ENCODE data around the gene UBE2J2. TPM values are rescaled to one million over a fixed set of nuclear protein-coding genes. Genes with fewer than 3 reads are reported as not detected.

Gene UBE2J2
- total and polyA plus RNA-seq, 2 of the 13 experiments (the other 11 are each of a cell fraction or from before 2014, with no cell fraction given) = 25.4 to 29.4 TPM

- TF ChIP-seq TRIM24 (CRISPR knock-in tag; IDR thresholded peaks at IDR 0.05) (no peak), ZKSCAN5 (CRISPR knock-in tag; IDR thresholded peaks at IDR 0.05) (no peak), HNF4A (CRISPR knock-in tag; IDR thresholded peaks at IDR 0.05) (no peak), FOSL2 (CRISPR knock-in tag; IDR thresholded peaks at IDR 0.05) (0 out of 2 replicates have a peak, but pooled peaks have one; percentile 4), ZNF768 (CRISPR knock-in tag; IDR thresholded peaks at IDR 0.05) (0 out of 2 replicates have a peak, but pooled peaks have one; percentile 7), HMGXB4 (CRISPR knock-in tag; IDR thresholded peaks at IDR 0.05; ENCODE audit: borderline replicate concordance in 1 of 2, low read depth in 1 of 2) (peak; percentile 36 to 53; a peak in 1 of 4 replicates), ZNF446 (CRISPR knock-in tag; IDR thresholded peaks at IDR 0.05) (0 out of 2 replicates have a peak, but pooled peaks have one; percentile 39), ISX (CRISPR knock-in tag; conservative IDR thresholded peaks at IDR 0.05) (no peak), MATR3 (CRISPR knock-in tag; IDR thresholded peaks at IDR 0.05) (no peak), SAP130 (CRISPR knock-in tag; IDR thresholded peaks at IDR 0.05; ENCODE audit: low read depth) (no peak; the same call in 1 of the 2 replicates), PPARG (CRISPR knock-in tag; conservative IDR thresholded peaks at IDR 0.05) (no peak), NONO (IDR thresholded peaks at IDR 0.05) (no peak), NONO (CRISPR knock-in tag; conservative IDR thresholded peaks at IDR 0.05) (no peak), SP4 (CRISPR knock-in tag; IDR thresholded peaks at IDR 0.05) (no peak), KDM2A (CRISPR knock-in tag; IDR thresholded peaks at IDR 0.05; ENCODE audit: borderline replicate concordance, low read depth) (no peak), BCL3 (CRISPR knock-in tag; IDR thresholded peaks at IDR 0.05) (peak; percentile 47; the same call in 1 of the 2 replicates), NAIF1 (CRISPR knock-in tag; IDR thresholded peaks at IDR 0.05; ENCODE audit: borderline replicate concordance) (0 out of 2 replicates have a peak, but pooled peaks have one; percentile 9), ZNF878 (CRISPR knock-in tag; IDR thresholded peaks at IDR 0.05) (peak; percentile 4; the same call in 1 of the 2 replicates), ZNF720 (CRISPR knock-in tag; IDR thresholded peaks at IDR 0.05) (no peak), TEAD2 (CRISPR knock-in tag; IDR thresholded peaks at IDR 0.05) (no peak), BRCA1 (CRISPR knock-in tag; IDR thresholded peaks at IDR 0.05) (no peak), NRL (CRISPR knock-in tag; IDR thresholded peaks at IDR 0.05; ENCODE audit: borderline replicate concordance) (0 out of 2 replicates have a peak, but pooled peaks have one; percentile 10), SP140L (CRISPR knock-in tag; IDR thresholded peaks at IDR 0.05; ENCODE audit: borderline replicate concordance) (no peak), FOXA1 (IDR thresholded peaks at IDR 0.05) (no peak), FOXA1 (CRISPR knock-in tag; IDR thresholded peaks at IDR 0.05) (no peak), THYN1 (CRISPR knock-in tag; IDR thresholded peaks at IDR 0.05; ENCODE audit: borderline replicate concordance, low read depth) (no peak), RBFOX2 (IDR thresholded peaks at IDR 0.05; ENCODE audit: low read depth, low read length) (peak; percentile 4; the same call in 1 of the 2 replicates), ZNF770 (CRISPR knock-in tag; IDR thresholded peaks at IDR 0.05) (peak; percentile 31; the same call in 1 of the 2 replicates)
Measured at GRCh38 chr1:1274299-1274930, 761 bp upstream of the UBE2J2 start (continued).

All from HepG2 (cell line).